Right renal pelvis (tissue), 4 donors: Measurements from ENCODE around the gene GLYAT. TPM values are rescaled to one million over a fixed set of nuclear protein-coding genes. Genes with fewer than 3 reads are reported as not detected.
"Not testable (repeated sequence)": the region's sequence is repeated elsewhere in the genome, so short reads cannot be mapped to it uniquely, and the experiment has no call there.

Source experiments
- DNase-seq, 4 donors: peaks; one replicate each; pipeline ENCODE4 v3.0.0-alpha.2; 2013; ENCODE audit warnings: low read depth in 4 of 4, low spot score in 3 of 4, missing footprints in 1 of 4
- polyA plus RNA-seq, 4 donors: library from polyadenylated mRNA; unstranded; fragments of 120-200 nt; gene quantifications; one replicate each; pipeline ENCODE4 v1.2.1, GENCODE V29; 2013; ENCODE audit not compliant: insufficient read length in 4 of 4

GLYAT gene
- polyA plus RNA-seq, 4 donors = 138 to 199 (median 158) TPM

DNA sequence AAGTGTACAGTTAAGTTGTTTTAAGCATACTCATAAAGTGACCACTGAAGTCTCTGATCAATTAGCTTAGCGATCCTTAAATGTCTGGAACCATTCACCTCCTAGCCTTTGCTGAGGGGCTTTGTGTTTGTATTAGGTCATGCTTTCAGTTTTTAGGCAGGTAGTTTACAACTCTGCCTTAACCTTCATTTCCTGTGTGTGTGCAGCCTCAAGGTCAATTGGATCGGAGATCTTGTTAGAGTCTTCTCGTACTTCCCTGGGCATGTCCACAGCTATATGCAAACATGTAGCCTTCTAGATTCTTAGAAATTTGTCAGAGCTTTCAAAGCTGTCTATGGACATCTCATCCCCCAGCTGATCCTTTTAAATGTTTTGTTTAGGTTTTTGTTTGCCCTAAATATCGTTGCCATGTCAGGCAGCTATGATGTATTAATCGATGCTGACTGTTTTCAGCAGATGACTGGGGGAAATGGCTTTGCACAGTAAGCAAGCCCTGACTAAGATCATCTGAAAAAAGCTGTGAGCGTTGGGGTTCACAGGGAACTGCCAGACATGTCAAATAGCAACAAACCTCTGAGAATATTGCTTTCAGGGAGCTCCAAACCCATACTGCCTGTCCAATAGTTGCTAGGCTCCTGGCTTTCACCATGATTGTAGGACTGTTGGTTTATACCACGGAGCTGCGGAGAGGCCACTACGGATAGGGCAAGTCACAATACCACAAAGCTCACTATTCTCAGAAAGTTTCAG lies 45.6 kb downstream of the GLYAT start:
- DNase-seq = no peak

- DNase-seq = not testable (repeated sequence)
These were observed 49.1 kb downstream of the GLYAT start for GRCh38 chr11:58682660-58683059.

- DNase-seq = not testable (repeated sequence)
These were observed 54.2 kb downstream of the GLYAT start for GRCh38 chr11:58677536-58677935.

DNA sequence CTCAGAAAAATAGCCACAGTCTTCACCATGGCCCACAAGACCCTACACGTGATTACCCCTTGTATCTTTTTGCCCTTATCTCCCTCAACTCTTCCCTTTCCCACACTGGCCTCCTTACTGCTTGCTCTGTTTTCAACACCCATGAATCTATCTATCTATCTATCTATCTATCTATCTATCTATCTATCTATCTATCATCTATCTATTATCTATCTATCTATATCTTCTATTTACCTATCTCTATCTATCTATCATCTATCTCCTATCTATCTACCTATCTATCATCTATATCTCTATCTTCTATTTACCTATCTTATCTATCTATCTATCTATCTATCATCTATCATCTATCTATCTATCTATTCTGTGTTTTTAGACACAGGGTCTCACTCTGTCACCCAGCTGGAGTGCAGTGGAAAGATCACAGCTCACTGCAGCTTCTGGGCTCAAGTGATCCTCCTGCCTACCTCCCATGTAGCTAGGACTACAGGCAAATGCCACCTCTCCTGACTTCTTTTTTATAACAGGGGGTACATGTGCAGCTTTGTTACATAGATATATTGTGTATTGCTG lies 55.1 kb downstream of the GLYAT start:
- no peak for DNase-seq

GRCh38 chr11:58675334-58676155 lies 56.2 kb downstream of the GLYAT start:
- peak; percentile 23 to 37 (median 32) for DNase-seq

- DNase-seq = no peak
These were observed 57.1 kb downstream of the GLYAT start for GRCh38 chr11:58674609-58675008.

DNA sequence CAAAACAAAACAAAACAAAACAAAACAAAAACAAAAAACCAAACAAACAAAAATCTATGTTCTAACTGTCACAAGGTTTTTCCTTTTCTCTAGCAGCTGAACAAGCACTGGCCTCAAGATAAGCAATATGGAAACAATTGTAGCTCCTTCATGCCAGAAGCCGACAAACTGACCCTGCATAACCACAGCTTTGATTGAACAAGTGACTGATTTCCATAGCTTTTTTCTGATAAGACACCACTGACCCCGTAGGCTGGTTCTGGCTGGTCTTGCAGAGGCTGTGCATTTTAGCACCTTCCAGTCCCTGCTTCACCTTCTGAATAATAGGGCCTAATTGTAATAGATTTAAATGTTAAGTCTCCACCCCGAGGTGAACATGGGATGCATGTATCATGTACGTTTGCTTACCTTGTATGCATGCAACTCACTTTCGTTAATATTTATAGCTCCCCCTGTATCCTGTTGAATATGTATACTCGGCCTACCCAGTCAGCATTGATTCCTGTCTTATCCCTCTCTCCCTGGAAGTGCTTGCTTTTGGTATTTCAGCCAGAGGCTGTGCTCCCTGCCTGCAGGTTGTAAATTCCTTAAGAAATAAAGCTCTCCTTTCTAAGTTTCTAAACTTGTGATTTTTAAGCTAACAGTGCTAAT lies 59.6 kb downstream of the GLYAT start:
- DNase-seq = no peak

- DNase-seq = no peak
These were observed 71.7 kb downstream of the GLYAT start for GRCh38 chr11:58659910-58660570.

DNA sequence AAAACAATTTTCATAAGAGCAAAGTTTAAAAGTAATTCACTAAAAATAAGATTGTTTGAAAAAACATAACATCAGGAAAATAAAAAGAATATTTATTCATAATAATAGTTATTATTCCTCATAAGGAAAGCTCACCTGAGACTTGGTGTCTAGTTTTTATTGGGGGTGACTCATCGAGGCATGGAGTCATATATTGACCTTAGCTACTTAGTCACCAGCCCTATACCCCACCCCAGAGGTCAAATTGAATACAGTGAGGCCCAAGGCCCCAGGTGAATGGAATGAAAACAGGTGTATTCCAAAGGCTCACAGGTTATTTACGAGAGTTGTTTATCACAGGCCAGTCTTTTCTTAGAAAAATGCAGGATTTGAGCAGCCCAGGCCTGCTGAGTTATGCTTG lies 72.3 kb downstream of the GLYAT start:
- no peak for DNase-seq

Other genes starting within 250 kb of the GLYAT start
- not detected for gene OR5B21, start 223.8 kb downstream of the GLYAT start, polyA plus RNA-seq
- gene LPXN, start 156.1 kb downstream of the GLYAT start, polyA plus RNA-seq = 1 to 10 TPM; 7.3 to 8.2 (median 7.7) TPM
- 10 to 100 TPM; 55.3 to 72.5 (median 69.5) TPM for gene ZFP91, start 152.9 kb downstream of the GLYAT start, polyA plus RNA-seq
- gene CNTF, start 109.3 kb downstream of the GLYAT start, polyA plus RNA-seq = 1 to 10 TPM in 3 of 4 donors, under 1 TPM in 1; 0.97 to 1.5 (median 1.2) TPM
- gene GLYATL2, start 112.8 kb upstream of the GLYAT start, polyA plus RNA-seq = 1 to 10 TPM; 1.7 to 2.3 (median 2.0) TPM
- 100 to 1,000 TPM; 133 to 240 (median 180) TPM for gene GLYATL1, start 207.5 kb upstream of the GLYAT start, polyA plus RNA-seq